HCT116 (cell line): ENCODE data around the gene KCNMB2. TPM values are rescaled to one million over a fixed set of nuclear protein-coding genes. Genes with fewer than 3 reads are reported as not detected.

Experiments
- ATAC-seq: fragments of 200-7000 bp; cut with Tn5 transposase; 2 replicates; pipeline ENCODE4 v1.9.1; 2020; ENCODE audit warnings: mild to moderate bottlenecking, moderate library complexity
- BruUV-seq: library from RNA; stranded (reverse); fragments of 400-500 nt; replicated peaks from 2 replicates; lab custom pipeline; 2021; lab: Mats Ljungman, UMichigan
- CTCF ChIA-PET: fragments of 300-600 bp; sonication (Branson Sonifier 250); formaldehyde crosslinking; loops from one replicate; lab custom pipeline; 2021; ENCODE audit warnings: antibody characterized with exemption; lab: Charles Lee
- POLR2A ChIA-PET: fragments of 300-600, 350-600 bp; sonication (Branson Sonifier 250); formaldehyde crosslinking; loops from one replicate; lab custom pipeline; 2021; ENCODE audit warnings: antibody characterized with exemption; lab: Charles Lee
- RAD21 ChIA-PET, 2 experiments: fragments of 300-600 bp; sonication (Branson Sonifier 250); formaldehyde crosslinking; loops; one replicate each; lab custom pipeline; 2023; ENCODE audit warnings: low total read pairs in 2 of 2; ENCODE audit not compliant: uncharacterized antibody in 2 of 2, unreplicated experiment in 2 of 2, low non-redundant PET in 1 of 2; lab: Charles Lee
- DNase-seq: peaks from one replicate; pipeline ENCODE4 v3.0.0-alpha.2; 2010; ENCODE audit warnings: low read depth, low spot score
- H2AFZ ChIP-seq: fragments of 200-600 bp; shearing (Covaris generic), sonication (generic); 2 replicates; pipeline ENCODE4 v1.6.1; 2017; ENCODE audit warnings: low read depth, mixed run types, mixed read lengths, antibody characterized with exemption, low read length; ENCODE audit not compliant: poor library complexity, severe bottlenecking
- H3K27ac ChIP-seq: 2 replicates; pipeline ENCODE4 v1.5.1; 2012; ENCODE audit warnings: low read depth, low read length
- H3K27me3 ChIP-seq: fragments of 200-600 bp; sonication (generic); 2 replicates; pipeline ENCODE4 v1.6.1; 2016; ENCODE audit warnings: mixed run types, low read length, mixed read lengths; ENCODE audit not compliant: insufficient read depth
- H3K36me3 ChIP-seq, 2 experiments: fragments of 200-500 bp in 1 of 2; fragments of 200-600 bp in 1 of 2; sonication (Bioruptor generic) in 1 of 2; sonication (generic) in 1 of 2; 2 replicates each; pipeline versions ENCODE4 v1.5.1 to v1.6.1; 2014 to 2016; ENCODE audit warnings: low read length in 2 of 2, inconsistent platforms in 1 of 2, mixed read lengths in 1 of 2, mixed run types in 1 of 2; ENCODE audit not compliant: insufficient read depth in 2 of 2, control insufficient read depth in 1 of 2
- H3K4me1 ChIP-seq, 2 experiments: fragments of 200-600 bp in 1 of 2; sonication (generic) in 1 of 2; 2 replicates each; pipeline versions ENCODE4 v1.5.1 to v1.6.1; 2012 to 2017; ENCODE audit warnings: low read length in 2 of 2, inconsistent platforms in 1 of 2, mild to moderate bottlenecking in 1 of 2, mixed read lengths in 1 of 2, mixed run types in 1 of 2, moderate library complexity in 1 of 2; ENCODE audit not compliant: insufficient read depth in 2 of 2, control insufficient read depth in 1 of 2
- H3K4me2 ChIP-seq: fragments of 200-600 bp; sonication (generic); 2 replicates; pipeline ENCODE4 v1.6.1; 2017; ENCODE audit warnings: mixed run types, low read length, mixed read lengths
- H3K4me3 ChIP-seq, 2 experiments: fragments of 200-600 bp in 1 of 2; sonication (generic) in 1 of 2; replicated peaks in 1 of 2; 2 replicates each; pipeline ENCODE4 v1.5.1; 2011 to 2016; ENCODE audit warnings: low read length in 2 of 2, control low read depth in 1 of 2, low read depth in 1 of 2, mild to moderate bottlenecking in 1 of 2, mixed read lengths in 1 of 2, mixed run types in 1 of 2
- H3K79me2 ChIP-seq: fragments of 200-600 bp; sonication (generic); 2 replicates; pipeline ENCODE4 v1.6.1; 2017; ENCODE audit warnings: mild to moderate bottlenecking, mixed run types, low read length, moderate library complexity, mixed read lengths; ENCODE audit not compliant: insufficient read depth
- H3K9ac ChIP-seq: fragments of 200-600 bp; sonication (generic); 2 replicates; pipeline ENCODE4 v1.6.1; 2016; ENCODE audit warnings: low read length, mixed read lengths
- H3K9me2 ChIP-seq: fragments of 200-600 bp; sonication (generic), shearing (Covaris generic); 2 replicates; pipeline ENCODE4 v1.6.1; 2017; ENCODE audit warnings: mixed run types, mild to moderate bottlenecking, moderate library complexity; ENCODE audit not compliant: insufficient read depth
- H3K9me3 ChIP-seq, 2 experiments: fragments of 200-500 bp in 1 of 2; fragments of 200-600 bp in 1 of 2; sonication (Bioruptor generic) in 1 of 2; sonication (generic) in 1 of 2; 2 replicates each; pipeline ENCODE4 v1.6.1; 2014 to 2017; ENCODE audit warnings: low read length in 2 of 2, mixed read lengths in 2 of 2, inconsistent platforms in 1 of 2, low read depth in 1 of 2, mild to moderate bottlenecking in 1 of 2, mixed run types in 1 of 2, moderate library complexity in 1 of 2; ENCODE audit not compliant: control insufficient read depth in 1 of 2, insufficient read depth in 1 of 2
- H4K20me1 ChIP-seq: fragments of 200-600 bp; sonication (generic), shearing (Covaris generic); 2 replicates; pipeline ENCODE4 v1.6.1; 2017; ENCODE audit warnings: mixed run types, mild to moderate bottlenecking, moderate library complexity; ENCODE audit not compliant: insufficient read depth
- ATF3 ChIP-seq: IDR thresholded peaks from 2 replicates; pipeline ENCODE4 v1.6.1; 2012
- CBX3 ChIP-seq: IDR thresholded peaks from 2 replicates; pipeline ENCODE4 v1.6.1; 2012; ENCODE audit warnings: low read depth
- CEBPB ChIP-seq: IDR thresholded peaks from 2 replicates; pipeline ENCODE4 v1.6.1; 2012; ENCODE audit warnings: low read depth
- EGR1 ChIP-seq: IDR thresholded peaks from 2 replicates; pipeline ENCODE4 v1.6.1; 2012; ENCODE audit warnings: low read depth
- ELF1 ChIP-seq: IDR thresholded peaks from 2 replicates; pipeline ENCODE4 v1.6.1; 2012; ENCODE audit warnings: low read depth, borderline replicate concordance
- EZH2 ChIP-seq: fragments of 200-600 bp; sonication (generic); IDR thresholded peaks from 2 replicates; pipeline ENCODE4 v1.6.1; 2017; ENCODE audit warnings: antibody characterized with exemption, mixed run types
- EZH2phosphoT487 ChIP-seq: fragments of 200-600 bp; IDR thresholded peaks from 2 replicates; pipeline ENCODE4 v1.6.1; 2018; ENCODE audit warnings: antibody characterized with exemption, borderline replicate concordance
- FOSL1 ChIP-seq: IDR thresholded peaks from 2 replicates; pipeline ENCODE4 v1.6.1; 2012; ENCODE audit warnings: low read depth
- JUND ChIP-seq: IDR thresholded peaks from 2 replicates; pipeline ENCODE4 v1.6.1; 2012
- MAX ChIP-seq: IDR thresholded peaks from 2 replicates; pipeline ENCODE4 v1.6.1; 2012
- POLR2A ChIP-seq: IDR thresholded peaks from 2 replicates; pipeline ENCODE4 v1.7.0; 2011; ENCODE audit warnings: borderline replicate concordance; ENCODE audit not compliant: insufficient read depth, insufficient read length; ENCODE audit errors: extremely low read depth
- POLR2AphosphoS5 ChIP-seq: IDR thresholded peaks from 2 replicates; pipeline ENCODE4 v1.6.1; 2011; ENCODE audit warnings: mild to moderate bottlenecking, low read depth, low read length, moderate library complexity
- RAD21 ChIP-seq: IDR thresholded peaks from 2 replicates; pipeline ENCODE4 v1.6.1; 2012; ENCODE audit warnings: low read depth, mild to moderate bottlenecking
- YY1 ChIP-seq: IDR thresholded peaks from 2 replicates; pipeline ENCODE4 v1.6.1; 2011; ENCODE audit warnings: low read length, low read depth, moderate library complexity, mild to moderate bottlenecking; ENCODE audit not compliant: insufficient replicate concordance; ENCODE audit errors: extremely low read depth
- ZBTB33 ChIP-seq: IDR thresholded peaks from 2 replicates; pipeline ENCODE4 v1.6.1; 2011; ENCODE audit warnings: mild to moderate bottlenecking, low read length, moderate library complexity; ENCODE audit not compliant: insufficient replicate concordance; ENCODE audit errors: extremely low read depth
- ZFX ChIP-seq: fragments of 450-650 bp; IDR thresholded peaks from 2 replicates; pipeline ENCODE4 v1.6.1; 2017
- intact Hi-C: fragments of 100-400 bp; cut with micrococcal nuclease; formaldehyde crosslinking; loops from 2 replicates; pipeline ENCODE4 v1.10.0; 2022
- total RNA-seq: library from RNA; stranded (reverse); gene quantifications from one replicate; pipeline ENCODE4 v1.2.1, GENCODE V29; 2021; ENCODE audit not compliant: unreplicated experiment

Gene KCNMB2
- total RNA-seq, 1 experiment from 2014 or later, result not detected

GRCh38 chr3:178568911-178569310 is 32.7 kb downstream of the KCNMB2 start:
- Histone ChIP-seq H2AFZ (no peak overlapping the region), H3K9me2 (no peaks in the 10 kb centered on the region), H3K36me3 (no peaks in the 10 kb centered on the region), H3K27ac (no peak overlapping the region), H3K9ac (no peak overlapping the region), H3K4me1 (no peaks in the 10 kb centered on the region), H4K20me1 (no peaks in the 10 kb centered on the region), H3K9me3 (no peaks in the 10 kb centered on the region)
- POLR2A ChIA-PET, result no interaction called here
- CTCF ChIA-PET, result no interaction called here
- intact Hi-C loops, result no loop called here
- no TSS peak for BruUV-seq
- no peak for ATAC-seq
- TF ChIP-seq EZH2phosphoT487 (no peak), ATF3 (no peak), EGR1 (no peak), RAD21 (no peak), ELF1 (no peak), ZBTB33 (no peak), POLR2A (no peak), CEBPB (no peak), FOSL1 (no peak)
- TF ChIP-seq, all 23 proteins: peak for 0
- RAD21 ChIA-PET, result no interaction called here
- H3K4me2 ChIP-seq, result no peak overlapping the region
- H3K27me3 ChIP-seq, result no peaks in the 10 kb centered on the region
- no peak for DNase-seq
- H3K4me3 ChIP-seq, result no peak overlapping the region
- no peaks in the 10 kb centered on the region for H3K79me2 ChIP-seq

GRCh38 chr3:178569826-178570225 is 33.6 kb downstream of the KCNMB2 start:
- ATAC-seq, result no peak
- TF ChIP-seq POLR2AphosphoS5, result no peak
- TF ChIP-seq EZH2, result no peak
- TF ChIP-seq ZBTB33, result no peak
- no peak for TF ChIP-seq YY1
- no peak for TF ChIP-seq JUND
- no peak for TF ChIP-seq RAD21
- TF ChIP-seq EZH2phosphoT487, result no peak
- no peak for TF ChIP-seq ZFX
- no peak for TF ChIP-seq POLR2A
- no peak for TF ChIP-seq MAX
- no peak for TF ChIP-seq CBX3

More at GRCh38 chr3:178569826-178570225, 33.6 kb downstream of the KCNMB2 start:
- ChIA-PET POLR2A (no interaction called here), RAD21 (no interaction called here), CTCF (no interaction called here)
- Histone ChIP-seq H3K4me2 (no peak overlapping the region), H2AFZ (no peak overlapping the region), H3K4me3 (no peak overlapping the region), H4K20me1 (no peaks in the 10 kb centered on the region), H3K27ac (no peak overlapping the region), H3K36me3 (no peaks in the 10 kb centered on the region), H3K4me1 (no peaks in the 10 kb centered on the region), H3K27me3 (no peaks in the 10 kb centered on the region), H3K9me2 (no peaks in the 10 kb centered on the region), H3K9ac (no peak overlapping the region), H3K79me2 (no peaks in the 10 kb centered on the region), H3K9me3 (no peaks in the 10 kb centered on the region)
- BruUV-seq, result no TSS peak
- no peak for DNase-seq
- intact Hi-C loops, result no loop called here
